Keratinocyte (primary cell): ENCODE data around the gene NMT2. TPM values are rescaled to one million over a fixed set of nuclear protein-coding genes. Genes with fewer than 3 reads are reported as not detected.

ENCODE experiments used
- DNase-seq: peaks from one replicate; pipeline ENCODE4 v3.0.0-alpha.2; 2011; ENCODE audit warnings: low read depth, missing footprints, low spot score
- FAIRE-seq: peaks from 2 replicates; lab custom pipeline; 2011; peaks lifted over from hg19 to GRCh38; lab: Jason Lieb, UNC
- H2AFZ ChIP-seq: 2 replicates; pipeline ENCODE4 v1.6.0; 2012; ENCODE audit warnings: low read length, control low read depth, inconsistent platforms; ENCODE audit not compliant: control insufficient read depth
- H3K27ac ChIP-seq: 2 replicates; pipeline ENCODE4 v1.5.1; 2011; ENCODE audit warnings: low read length; ENCODE audit not compliant: control insufficient read depth, insufficient read depth
- H3K27me3 ChIP-seq: 3 replicates; pipeline ENCODE4 v1.6.0; 2011; ENCODE audit warnings: low read length; ENCODE audit not compliant: control insufficient read depth, insufficient read depth; ENCODE audit errors: extremely low read depth
- H3K36me3 ChIP-seq, 2 experiments: 2 replicates in 1 of 2; 3 replicates in 1 of 2; pipeline ENCODE4 v1.5.1; 2011; ENCODE audit warnings: low read length in 2 of 2, mild to moderate bottlenecking in 1 of 2; ENCODE audit not compliant: control insufficient read depth in 2 of 2, insufficient read depth in 2 of 2; ENCODE audit errors: extremely low read depth in 1 of 2
- H3K4me1 ChIP-seq: 3 replicates; pipeline ENCODE4 v1.5.1; 2011; ENCODE audit warnings: low read length; ENCODE audit not compliant: control insufficient read depth, insufficient read depth; ENCODE audit errors: extremely low read depth
- H3K4me2 ChIP-seq: 3 replicates; pipeline ENCODE4 v1.6.0; 2011; ENCODE audit warnings: low read depth, low read length; ENCODE audit not compliant: control insufficient read depth, insufficient read depth; ENCODE audit errors: extremely low read depth
- H3K4me3 ChIP-seq, 3 experiments: fragments of 200-600 bp in 1 of 3; sonication (generic) in 1 of 3; 2 replicates in 2 of 3; 3 replicates in 1 of 3; pipeline ENCODE4 v1.5.1; 2011 to 2016; ENCODE audit warnings: low read length in 3 of 3, mild to moderate bottlenecking in 3 of 3, control low read depth in 2 of 3, inconsistent platforms in 1 of 3, low read depth in 1 of 3, mixed read lengths in 1 of 3, mixed run types in 1 of 3, moderate library complexity in 1 of 3; ENCODE audit not compliant: control insufficient read depth in 2 of 3, insufficient read depth in 2 of 3; ENCODE audit errors: extremely low read depth in 1 of 3
- H3K79me2 ChIP-seq: 2 replicates; pipeline ENCODE4 v1.6.0; 2012; ENCODE audit warnings: low read length; ENCODE audit not compliant: control insufficient read depth, insufficient read depth
- H3K9ac ChIP-seq: 3 replicates; pipeline ENCODE4 v1.6.0; 2011; ENCODE audit warnings: low read length; ENCODE audit not compliant: control insufficient read depth, insufficient read depth; ENCODE audit errors: extremely low read depth
- H3K9me1 ChIP-seq: 3 replicates; pipeline ENCODE4 v1.6.0; 2011; ENCODE audit warnings: low read length; ENCODE audit not compliant: control insufficient read depth, insufficient read depth; ENCODE audit errors: extremely low read depth
- H3K9me3 ChIP-seq: 2 replicates; pipeline ENCODE4 v1.5.1; 2012; ENCODE audit warnings: low read depth, low read length; ENCODE audit not compliant: control insufficient read depth
- H4K20me1 ChIP-seq: 3 replicates; pipeline ENCODE4 v1.6.0; 2011; ENCODE audit warnings: low read length; ENCODE audit not compliant: control insufficient read depth, insufficient read depth; ENCODE audit errors: extremely low read depth
- EZH2 ChIP-seq: IDR thresholded peaks from one replicate; pipeline ENCODE4 v1.6.1; 2012; ENCODE audit warnings: inconsistent platforms, mild to moderate bottlenecking, low read length, moderate library complexity
- dilution Hi-C: fragments of 300-500 bp; cut with MboI; formaldehyde crosslinking; loops from one replicate; pipeline ENCODE4 v1.7.0; 2020; ENCODE audit warnings: low sequenced_read_pairs; ENCODE audit not compliant: extremely low pct_ligation_motif_present
- polyA plus RNA-seq, 5 experiments: library from polyadenylated mRNA; depleted of rRNA in 3 of 5; stranded (reverse) in 3 of 5; stranded (forward) in 1 of 5; unstranded in 1 of 5; fragments of >200 nt; gene quantifications; 1 replicate in 1 of 5; 2 replicates in 3 of 5; 3 replicates in 1 of 5; pipeline versions ENCODE4 v1.2.1 to v1.2.3, GENCODE V29; 2011 to 2012; ENCODE audit warnings: missing spikeins in 2 of 5, low read depth in 1 of 5, low replicate concordance in 1 of 5
- TF ChIP-seq, protein P1 (sequence below), 3 experiments: IDR thresholded peaks in 1 of 3; conservative IDR thresholded peaks in 1 of 3; optimal IDR thresholded peaks in 1 of 3; 2 replicates in 2 of 3; 3 replicates in 1 of 3; pipeline versions ENCODE3 to v1.5.1; 2011; ENCODE audit warnings: low read length in 3 of 3, mild to moderate bottlenecking in 3 of 3, moderate library complexity in 2 of 3, control low read depth in 1 of 3, inconsistent platforms in 1 of 3; ENCODE audit not compliant: insufficient read depth in 2 of 3; ENCODE audit errors: extremely low read depth in 1 of 3

NMT2 gene
- polyA plus RNA-seq, 1 donor (not counting 4 experiments of a cell fraction or from before 2014, with no cell fraction given) = 9.9 TPM

DNA sequence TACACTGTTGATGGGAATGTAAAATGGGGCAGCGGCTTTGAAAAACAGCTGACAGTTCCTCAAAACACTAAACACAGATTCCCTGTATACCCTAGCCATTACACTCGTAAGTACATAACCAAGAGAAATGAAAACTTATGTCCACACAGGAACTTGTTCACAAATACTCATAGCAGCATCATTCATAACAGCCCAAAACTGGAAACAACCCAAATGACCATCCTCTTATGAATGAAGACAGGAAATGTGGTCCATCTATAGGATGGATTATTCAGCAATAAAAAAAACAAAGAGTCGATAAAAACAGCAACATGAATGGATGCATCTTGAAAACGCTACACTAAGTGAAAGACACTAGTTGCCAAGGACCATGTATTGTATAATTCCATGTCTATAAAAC lies 23.7 kb downstream of the NMT2 start:
- Histone ChIP-seq H3K79me2 (peaks cover 46% of the 10 kb centered on the region), H2AFZ (no peak overlapping the region), H3K9me1 (no peaks in the 10 kb centered on the region), H3K4me3 (no peak overlapping the region), H3K9me3 (no peaks in the 10 kb centered on the region), H3K36me3 (peaks cover 0 to 6% of the 10 kb centered on the region in 2 experiments), H4K20me1 (no peaks in the 10 kb centered on the region), H3K27ac (no peak overlapping the region), H3K9ac (no peak overlapping the region), H3K4me2 (no peak overlapping the region), H3K27me3 (no peaks in the 10 kb centered on the region), H3K4me1 (no peaks in the 10 kb centered on the region)
- no peak for DNase-seq
- FAIRE-seq = no peak
- TF ChIP-seq EZH2 = no peak
- TF ChIP-seq, protein P1, sequence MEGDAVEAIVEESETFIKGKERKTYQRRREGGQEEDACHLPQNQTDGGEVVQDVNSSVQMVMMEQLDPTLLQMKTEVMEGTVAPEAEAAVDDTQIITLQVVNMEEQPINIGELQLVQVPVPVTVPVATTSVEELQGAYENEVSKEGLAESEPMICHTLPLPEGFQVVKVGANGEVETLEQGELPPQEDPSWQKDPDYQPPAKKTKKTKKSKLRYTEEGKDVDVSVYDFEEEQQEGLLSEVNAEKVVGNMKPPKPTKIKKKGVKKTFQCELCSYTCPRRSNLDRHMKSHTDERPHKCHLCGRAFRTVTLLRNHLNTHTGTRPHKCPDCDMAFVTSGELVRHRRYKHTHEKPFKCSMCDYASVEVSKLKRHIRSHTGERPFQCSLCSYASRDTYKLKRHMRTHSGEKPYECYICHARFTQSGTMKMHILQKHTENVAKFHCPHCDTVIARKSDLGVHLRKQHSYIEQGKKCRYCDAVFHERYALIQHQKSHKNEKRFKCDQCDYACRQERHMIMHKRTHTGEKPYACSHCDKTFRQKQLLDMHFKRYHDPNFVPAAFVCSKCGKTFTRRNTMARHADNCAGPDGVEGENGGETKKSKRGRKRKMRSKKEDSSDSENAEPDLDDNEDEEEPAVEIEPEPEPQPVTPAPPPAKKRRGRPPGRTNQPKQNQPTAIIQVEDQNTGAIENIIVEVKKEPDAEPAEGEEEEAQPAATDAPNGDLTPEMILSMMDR (optimal IDR thresholded peaks at IDR 0.05 in 1 of 3, IDR thresholded peaks at IDR 0.05 in 1 of 3, conservative IDR thresholded peaks at IDR 0.05 in 1 of 3; ENCODE audit: extremely low read depth in 1 of 3, insufficient read depth in 2 of 3, low read length in 3 of 3) = no peak
- dilution Hi-C loops = no loop called here

DNA sequence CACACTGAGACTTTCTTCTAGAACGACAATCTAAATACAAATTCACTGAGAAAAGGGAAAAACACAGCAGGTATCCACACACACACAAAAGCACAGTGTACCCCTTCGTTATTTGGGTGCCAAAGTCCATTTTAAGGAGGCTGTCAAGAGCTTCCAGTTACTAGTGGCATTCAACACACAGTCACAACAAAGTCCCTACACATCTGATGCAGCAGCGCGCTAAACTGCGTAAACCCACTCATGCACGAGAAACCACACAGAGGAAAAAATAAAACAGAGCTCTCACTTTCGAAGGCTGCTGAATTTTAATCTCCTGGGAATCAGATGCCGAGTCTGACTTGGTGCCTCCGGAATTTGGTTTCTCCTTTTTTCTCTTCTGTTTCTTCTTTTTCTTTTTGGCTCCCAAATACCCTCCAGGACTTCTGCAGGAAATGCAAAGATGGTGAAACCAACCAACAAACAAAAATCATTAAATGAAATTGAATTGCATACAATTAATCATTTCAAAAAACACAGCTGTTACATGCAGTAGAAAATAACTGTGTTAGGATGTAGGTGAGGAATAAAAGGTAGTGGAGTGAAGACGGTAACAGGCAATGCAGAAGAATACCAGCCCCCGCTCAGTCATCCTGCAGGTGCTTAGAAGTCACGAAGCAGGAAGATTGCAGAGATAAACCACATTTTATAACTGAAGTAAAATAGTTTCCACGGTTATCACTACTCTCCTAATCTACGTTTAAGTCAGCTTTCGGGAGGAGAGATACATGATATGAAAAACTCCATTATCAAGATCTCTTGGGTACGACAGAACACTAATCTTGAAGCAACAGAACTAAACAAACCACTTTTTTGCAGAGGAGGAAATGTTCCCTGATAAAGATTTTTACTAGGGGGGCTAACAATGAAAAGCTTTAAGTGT lies 27.1 kb downstream of the NMT2 start:
- Histone ChIP-seq H3K27ac (no peak overlapping the region), H3K79me2 (peaks cover 24% of the 10 kb centered on the region), H3K4me2 (no peak overlapping the region), H3K4me1 (no peaks in the 10 kb centered on the region), H3K9me3 (no peaks in the 10 kb centered on the region), H3K9ac (no peak overlapping the region), H3K27me3 (no peaks in the 10 kb centered on the region), H2AFZ (no peak overlapping the region), H4K20me1 (no peaks in the 10 kb centered on the region), H3K4me3 (no peak overlapping the region), H3K9me1 (no peaks in the 10 kb centered on the region), H3K36me3 (peaks cover 4 to 6% of the 10 kb centered on the region in 2 experiments)
- TF ChIP-seq, protein P1 (optimal IDR thresholded peaks at IDR 0.05 in 1 of 3, IDR thresholded peaks at IDR 0.05 in 1 of 3, conservative IDR thresholded peaks at IDR 0.05 in 1 of 3; ENCODE audit: extremely low read depth in 1 of 3, insufficient read depth in 2 of 3, low read length in 3 of 3) = no peak
- no peak for TF ChIP-seq EZH2
- FAIRE-seq (no peak), DNase-seq (no peak)
- dilution Hi-C loops = no loop called here
